Measurements from ENCODE around the gene RNF115. TPM values are rescaled to one million over a fixed set of nuclear protein-coding genes. Genes with fewer than 3 reads are reported as not detected.

Gene RNF115
- total and polyA plus RNA-seq, 3 donors from 2014 or later = 13.8 to 29.1 (median 24.4) TPM

GRCh38 chr1:145717833-145718232 is 106.1 kb downstream of the RNF115 start:
- Histone ChIP-seq H3K27ac (no peak overlapping the region), H3K4me1 (peaks cover 7% of the 10 kb centered on the region), H3K9me3 (no peaks in the 10 kb centered on the region), H3K36me3 (ENCODE audit: low read depth, missing control alignments) (no peaks in the 10 kb centered on the region), H3K4me3 (no peak overlapping the region), H3K27me3 (no peaks in the 10 kb centered on the region)
- intact Hi-C loops (cut with DNase I; ENCODE audit: low total_unique reads) = no loop called here
- 62 to 89% methylated on average over 1 of the region's 1 CpG for WGBS, 2 donors
- no peak for DNase-seq
- TF ChIP-seq POLR2A (IDR thresholded peaks at IDR 0.05) (no peak), CTCF (IDR thresholded peaks at IDR 0.05) (no peak)

- WGBS, 2 donors = 82 to 87% methylated on average over 10 of the region's 10 CpGs
- Histone ChIP-seq H3K4me3 (no peak overlapping the region), H3K4me1 (peaks cover 7% of the 10 kb centered on the region), H3K27ac (no peak overlapping the region), H3K9me3 (no peaks in the 10 kb centered on the region), H3K36me3 (ENCODE audit: low read depth, missing control alignments) (no peaks in the 10 kb centered on the region), H3K27me3 (no peaks in the 10 kb centered on the region)
- TF ChIP-seq POLR2A (IDR thresholded peaks at IDR 0.05) (no peak), CTCF (IDR thresholded peaks at IDR 0.05) (no peak)
- DNase-seq = no peak
- intact Hi-C loops (cut with DNase I; ENCODE audit: low total_unique reads) = no loop called here
These were observed 107.1 kb downstream of the RNF115 start for GRCh38 chr1:145716641-145717345.

GRCh38 chr1:145714524-145715111 is 109.3 kb downstream of the RNF115 start:
- intact Hi-C loops (cut with DNase I; ENCODE audit: low total_unique reads) = no loop called here
- peaks cover 4% of the 10 kb centered on the region for H3K4me1 ChIP-seq
- H3K4me3 ChIP-seq = no peak overlapping the region
- no peaks in the 10 kb centered on the region for H3K9me3 ChIP-seq
- H3K27ac ChIP-seq = no peak overlapping the region
- no peaks in the 10 kb centered on the region for H3K27me3 ChIP-seq
- 45 to 59% methylated on average over 6 of the region's 6 CpGs for WGBS, 2 donors
- no peak for DNase-seq
- no peaks in the 10 kb centered on the region for H3K36me3 ChIP-seq (ENCODE audit: low read depth, missing control alignments)
- TF ChIP-seq CTCF (IDR thresholded peaks at IDR 0.05) (no peak), POLR2A (IDR thresholded peaks at IDR 0.05) (no peak)

DNA sequence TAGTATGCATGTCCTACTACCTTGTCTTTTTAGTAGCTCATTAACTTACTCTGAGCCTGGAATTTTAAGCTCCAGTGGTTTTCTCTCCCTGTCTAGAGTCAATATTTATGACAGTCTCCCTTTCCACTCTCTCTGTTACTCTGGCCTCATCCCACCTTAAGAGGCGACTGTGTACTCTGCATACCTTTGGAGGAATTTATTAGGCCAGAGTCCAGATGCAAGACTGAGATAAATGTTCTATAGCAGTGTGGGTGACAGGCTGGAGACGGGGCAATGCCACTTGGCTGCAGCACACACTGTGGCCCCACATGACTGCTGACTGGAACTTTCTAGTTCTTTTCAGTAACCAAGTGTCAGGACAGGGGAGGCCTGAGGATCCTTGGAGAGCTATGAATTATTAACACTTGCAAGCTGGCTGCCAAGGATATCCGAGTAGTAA is 112.7 kb downstream of the RNF115 start:
- no peak for DNase-seq
- 77 to 80% methylated on average over 3 of the region's 3 CpGs for WGBS, 2 donors
- no peak overlapping the region for H3K27ac ChIP-seq
- no peak overlapping the region for H3K4me3 ChIP-seq
- intact Hi-C loops (cut with DNase I; ENCODE audit: low total_unique reads) = no loop called here
- no peaks in the 10 kb centered on the region for H3K27me3 ChIP-seq
- TF ChIP-seq CTCF (IDR thresholded peaks at IDR 0.05) (no peak), POLR2A (IDR thresholded peaks at IDR 0.05) (no peak)
- H3K9me3 ChIP-seq = no peaks in the 10 kb centered on the region
- H3K36me3 ChIP-seq (ENCODE audit: low read depth, missing control alignments) = no peaks in the 10 kb centered on the region
- peaks cover 4% of the 10 kb centered on the region for H3K4me1 ChIP-seq
